GM12875 (cell line): ENCODE results near the gene CCDC85B.

Source experiments
- H3K4me3 ChIP-seq: one replicate; pipeline ENCODE4 v1.5.1; 2011; ENCODE audit warnings: low read depth, low read length, control low read depth
- TF ChIP-seq, protein P1 (sequence below): IDR thresholded peaks from 2 replicates; pipeline ENCODE4 v1.5.1; 2011; ENCODE audit warnings: low read depth, mild to moderate bottlenecking, control low read depth, inconsistent platforms, low read length, moderate library complexity, borderline replicate concordance; ENCODE audit not compliant: insufficient read depth

The CCDC85B gene

DNA sequence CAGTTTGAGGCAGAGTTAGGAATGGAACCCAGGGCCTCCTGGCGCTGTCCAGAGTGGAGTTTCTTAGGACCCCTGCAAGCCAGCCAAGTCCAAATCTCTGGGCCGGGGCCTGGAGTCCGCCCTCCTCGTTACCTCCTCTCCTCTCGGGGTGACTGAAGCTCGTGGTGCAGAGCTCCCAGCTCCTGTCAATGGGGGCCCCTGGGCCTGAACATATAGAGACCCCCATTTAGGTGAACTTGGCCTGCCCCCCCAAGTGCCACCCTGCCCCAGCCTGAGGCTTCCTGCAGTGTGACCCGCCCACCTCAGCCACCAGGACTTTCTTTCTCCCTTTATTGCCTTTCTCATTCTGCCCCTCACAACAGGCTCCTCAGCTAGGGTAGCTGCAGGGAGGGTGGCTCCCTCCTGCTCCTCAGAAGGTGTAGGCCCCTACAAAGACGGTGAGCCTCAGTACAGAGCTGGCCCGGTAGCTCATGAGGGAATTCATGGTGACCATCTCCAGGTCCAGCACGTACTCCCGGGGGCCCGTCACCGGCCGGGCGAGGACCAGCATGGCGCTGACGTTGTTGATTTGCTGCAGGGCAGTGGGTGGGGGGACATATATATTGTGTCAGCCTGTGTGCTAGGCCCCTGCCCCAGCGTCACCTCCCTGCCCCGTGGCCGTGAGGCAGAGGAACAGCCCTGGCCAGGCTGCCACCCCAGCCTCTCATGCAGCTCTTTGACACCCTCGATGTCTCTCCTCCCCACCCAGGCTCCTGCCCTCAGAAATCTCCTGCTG lies 23.8 kb upstream of the CCDC85B start:
- no peak overlapping the region for H3K4me3 ChIP-seq
- TF ChIP-seq, protein P1, sequence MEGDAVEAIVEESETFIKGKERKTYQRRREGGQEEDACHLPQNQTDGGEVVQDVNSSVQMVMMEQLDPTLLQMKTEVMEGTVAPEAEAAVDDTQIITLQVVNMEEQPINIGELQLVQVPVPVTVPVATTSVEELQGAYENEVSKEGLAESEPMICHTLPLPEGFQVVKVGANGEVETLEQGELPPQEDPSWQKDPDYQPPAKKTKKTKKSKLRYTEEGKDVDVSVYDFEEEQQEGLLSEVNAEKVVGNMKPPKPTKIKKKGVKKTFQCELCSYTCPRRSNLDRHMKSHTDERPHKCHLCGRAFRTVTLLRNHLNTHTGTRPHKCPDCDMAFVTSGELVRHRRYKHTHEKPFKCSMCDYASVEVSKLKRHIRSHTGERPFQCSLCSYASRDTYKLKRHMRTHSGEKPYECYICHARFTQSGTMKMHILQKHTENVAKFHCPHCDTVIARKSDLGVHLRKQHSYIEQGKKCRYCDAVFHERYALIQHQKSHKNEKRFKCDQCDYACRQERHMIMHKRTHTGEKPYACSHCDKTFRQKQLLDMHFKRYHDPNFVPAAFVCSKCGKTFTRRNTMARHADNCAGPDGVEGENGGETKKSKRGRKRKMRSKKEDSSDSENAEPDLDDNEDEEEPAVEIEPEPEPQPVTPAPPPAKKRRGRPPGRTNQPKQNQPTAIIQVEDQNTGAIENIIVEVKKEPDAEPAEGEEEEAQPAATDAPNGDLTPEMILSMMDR, result no peak

GRCh38 chr11:65867284-65868071 lies 23.0 kb upstream of the CCDC85B start:
- TF ChIP-seq, protein P1, result no peak
- H3K4me3 ChIP-seq, result no peak overlapping the region

DNA sequence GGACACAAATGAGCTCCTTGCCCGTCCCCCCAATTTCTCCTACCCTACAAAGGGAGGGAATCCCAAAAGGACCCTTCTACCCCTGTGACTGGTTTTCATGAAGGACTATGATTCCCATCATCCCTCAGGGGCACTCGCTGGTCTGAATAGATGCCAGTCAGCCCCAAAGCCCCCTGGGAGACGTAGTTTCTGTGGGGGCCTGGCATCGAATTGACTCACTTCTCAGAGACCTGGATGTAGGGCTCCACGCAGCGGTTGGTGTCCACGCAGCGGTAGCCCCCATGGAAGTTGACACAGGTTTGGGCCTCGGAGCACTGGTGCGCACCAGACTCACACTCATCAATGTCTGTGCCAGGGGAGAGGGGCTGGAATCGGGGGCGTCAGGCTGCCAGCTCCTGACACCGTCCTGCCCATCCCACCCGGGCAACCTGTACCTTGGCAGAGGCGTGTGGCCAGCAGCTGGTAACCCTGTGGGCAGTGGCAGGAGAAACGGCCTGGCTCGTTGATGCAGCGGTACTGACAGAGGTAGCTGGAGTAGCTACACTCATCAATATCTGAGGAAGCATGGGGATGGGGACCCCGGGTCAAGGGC lies 22.3 kb upstream of the CCDC85B start:
- H3K4me3 ChIP-seq, result no peak overlapping the region
- TF ChIP-seq, protein P1, result no peak

DNA sequence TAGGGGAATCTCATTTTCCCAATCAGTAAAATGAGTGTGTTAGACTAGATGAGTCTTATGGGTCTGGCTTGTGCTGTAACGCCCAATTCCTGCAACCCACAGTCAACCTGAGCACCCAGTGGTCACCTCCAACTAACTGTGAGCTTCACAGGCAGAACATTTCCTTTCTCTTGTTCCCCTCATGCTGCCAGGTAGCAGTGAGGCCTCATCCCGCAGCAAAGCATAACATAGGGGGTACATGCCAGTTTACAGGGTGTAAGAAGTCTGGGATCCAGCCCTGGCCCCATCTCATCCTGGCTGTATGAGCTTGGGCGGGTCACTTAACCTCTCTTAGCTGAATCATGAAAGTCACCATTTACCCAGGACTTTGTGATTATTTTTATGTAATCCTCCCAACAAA lies 21.6 kb upstream of the CCDC85B start:
- H3K4me3 ChIP-seq, result no peak overlapping the region
- TF ChIP-seq, protein P1, result no peak

DNA sequence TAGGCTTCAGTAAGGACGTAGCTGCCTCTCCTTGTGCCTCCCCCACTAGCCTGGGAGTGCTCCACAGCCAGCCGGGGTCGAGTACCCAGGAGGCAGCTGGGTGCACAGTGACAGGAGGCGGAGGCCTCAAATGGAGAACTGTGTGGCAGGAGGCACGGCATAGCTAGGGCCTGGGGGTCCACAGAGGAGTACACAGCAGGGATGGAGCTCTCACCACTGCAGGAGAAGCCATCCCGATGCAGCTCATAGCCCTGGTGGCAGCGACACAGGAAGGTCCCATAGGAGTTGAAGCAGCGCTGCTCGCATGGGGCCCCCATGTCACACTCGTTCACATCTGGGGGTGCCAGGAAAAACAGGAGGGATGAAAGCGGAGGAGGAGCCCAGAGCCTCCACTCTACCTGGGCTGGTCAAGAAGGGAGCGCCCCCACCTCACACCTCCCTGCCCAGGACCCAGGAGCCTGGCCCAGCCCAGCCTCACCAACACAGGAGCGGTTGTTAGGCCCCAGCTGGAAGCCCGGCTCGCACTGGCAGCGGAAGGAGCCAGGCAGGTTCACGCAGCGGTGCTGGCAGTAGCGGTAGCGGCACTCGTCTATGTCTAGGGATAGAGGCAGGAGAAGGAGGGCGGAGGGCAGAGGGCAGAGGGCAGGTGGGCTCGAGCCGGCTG lies 20.7 kb upstream of the CCDC85B start:
- TF ChIP-seq, protein P1, result no peak
- no peak overlapping the region for H3K4me3 ChIP-seq

- TF ChIP-seq, protein P1, result no peak
- H3K4me3 ChIP-seq, result no peak overlapping the region
Measured at GRCh38 chr11:65870307-65870658, 20.2 kb upstream of the CCDC85B start.
